GM19025 (cell line): Measurements from ENCODE around the gene ZNF664.

Source experiments
- ATAC-seq: cut with Tn5 transposase; IDR thresholded peaks from one replicate; pipeline ENCODE4 v1.9.1; 2021; ENCODE audit warnings: mild to moderate bottlenecking, low read depth, moderate library complexity; ENCODE audit not compliant: unreplicated experiment

ZNF664 gene

GRCh38 chr12:124027753-124028554 lies 54.9 kb downstream of the ZNF664 start:
- no peak for ATAC-seq

- ATAC-seq = no peak
Measured at GRCh38 chr12:124028555-124028925, 55.5 kb downstream of the ZNF664 start.

GRCh38 chr12:124030008-124030407 lies 57.0 kb downstream of the ZNF664 start:
- no peak for ATAC-seq

- ATAC-seq = no peak
Measured at GRCh38 chr12:124030510-124030909, 57.5 kb downstream of the ZNF664 start.

GRCh38 chr12:124031058-124031457 lies 58.0 kb downstream of the ZNF664 start:
- ATAC-seq = no peak

- ATAC-seq = no peak
Measured at GRCh38 chr12:124032265-124032886, 59.4 kb downstream of the ZNF664 start.

- ATAC-seq = no peak
Measured at GRCh38 chr12:124033859-124034258, 60.8 kb downstream of the ZNF664 start.

GRCh38 chr12:124034297-124034696 lies 61.3 kb downstream of the ZNF664 start:
- ATAC-seq = no peak

- no peak for ATAC-seq
Measured at GRCh38 chr12:124035163-124035562, 62.1 kb downstream of the ZNF664 start.

GRCh38 chr12:124036171-124036598 lies 63.2 kb downstream of the ZNF664 start:
- no peak for ATAC-seq

- ATAC-seq = no peak
Measured at GRCh38 chr12:124036657-124037109, 63.7 kb downstream of the ZNF664 start.

GRCh38 chr12:124037331-124037730 lies 64.3 kb downstream of the ZNF664 start:
- ATAC-seq = no peak

GRCh38 chr12:124039276-124039675 lies 66.3 kb downstream of the ZNF664 start:
- no peak for ATAC-seq

GRCh38 chr12:124040291-124040690 lies 67.3 kb downstream of the ZNF664 start:
- no peak for ATAC-seq

- ATAC-seq = no peak
Measured at GRCh38 chr12:124040737-124041136, 67.7 kb downstream of the ZNF664 start.

GRCh38 chr12:124041907-124042306 lies 68.9 kb downstream of the ZNF664 start:
- no peak for ATAC-seq

GRCh38 chr12:124044021-124044420 lies 71.0 kb downstream of the ZNF664 start:
- ATAC-seq = no peak

GRCh38 chr12:124044809-124045321 lies 71.8 kb downstream of the ZNF664 start:
- no peak for ATAC-seq

- no peak for ATAC-seq
Measured at GRCh38 chr12:124045671-124046455, 72.8 kb downstream of the ZNF664 start.

- no peak for ATAC-seq
Measured at GRCh38 chr12:124046456-124046740, 73.4 kb downstream of the ZNF664 start.

GRCh38 chr12:124047045-124047566 lies 74.1 kb downstream of the ZNF664 start:
- no peak for ATAC-seq
